ENCODE data around the gene ZSWIM1. TPM values are rescaled to one million over a fixed set of nuclear protein-coding genes. Genes with fewer than 3 reads are reported as not detected.

Gene ZSWIM1
- total and polyA plus RNA-seq, 10 of the 15 experiments (the other 5 are each of a cell fraction or from before 2014, with no cell fraction given): 2.4 to 16.0 (median 9.8) TPM

DNA sequence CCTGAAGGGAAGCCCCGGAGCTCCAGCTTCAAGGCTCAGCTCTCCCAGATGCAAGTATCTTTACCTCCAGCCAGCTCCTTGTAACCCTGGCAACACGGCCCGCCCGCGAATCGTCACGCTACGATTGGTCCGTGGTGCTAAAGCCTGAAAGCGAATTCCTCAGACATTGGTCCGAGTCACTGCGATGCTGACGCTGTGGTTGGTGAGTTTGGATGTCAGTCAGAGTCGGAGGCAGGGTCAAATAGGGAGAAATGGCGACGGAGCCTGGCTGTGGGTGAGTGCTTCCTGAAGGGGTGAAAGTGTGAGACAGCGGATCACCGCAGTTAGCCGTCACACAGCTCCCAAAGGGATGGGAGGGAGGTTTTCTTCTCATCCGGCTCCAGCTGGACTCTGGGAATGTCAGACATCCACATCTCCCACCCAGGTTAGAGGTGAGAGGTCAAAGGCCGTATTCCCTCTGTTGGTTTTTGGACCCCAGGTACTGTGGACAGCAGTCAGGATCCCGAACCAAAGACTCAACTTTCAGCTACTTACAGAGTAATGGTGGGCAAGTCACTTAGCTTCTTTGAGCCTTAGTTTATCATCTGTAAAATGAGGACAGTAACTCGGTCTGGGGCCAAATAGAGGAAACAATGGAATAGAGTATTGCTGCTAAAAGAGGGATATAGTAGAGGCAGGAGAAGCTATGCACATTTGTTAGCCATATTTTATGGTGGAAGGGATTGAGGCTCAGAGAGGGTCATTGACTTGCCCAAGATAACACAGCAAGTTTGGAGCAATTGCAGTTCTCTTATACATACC lies at the start of gene ZSWIM1 (continued):
- TF ChIP-seq, protein P1, sequence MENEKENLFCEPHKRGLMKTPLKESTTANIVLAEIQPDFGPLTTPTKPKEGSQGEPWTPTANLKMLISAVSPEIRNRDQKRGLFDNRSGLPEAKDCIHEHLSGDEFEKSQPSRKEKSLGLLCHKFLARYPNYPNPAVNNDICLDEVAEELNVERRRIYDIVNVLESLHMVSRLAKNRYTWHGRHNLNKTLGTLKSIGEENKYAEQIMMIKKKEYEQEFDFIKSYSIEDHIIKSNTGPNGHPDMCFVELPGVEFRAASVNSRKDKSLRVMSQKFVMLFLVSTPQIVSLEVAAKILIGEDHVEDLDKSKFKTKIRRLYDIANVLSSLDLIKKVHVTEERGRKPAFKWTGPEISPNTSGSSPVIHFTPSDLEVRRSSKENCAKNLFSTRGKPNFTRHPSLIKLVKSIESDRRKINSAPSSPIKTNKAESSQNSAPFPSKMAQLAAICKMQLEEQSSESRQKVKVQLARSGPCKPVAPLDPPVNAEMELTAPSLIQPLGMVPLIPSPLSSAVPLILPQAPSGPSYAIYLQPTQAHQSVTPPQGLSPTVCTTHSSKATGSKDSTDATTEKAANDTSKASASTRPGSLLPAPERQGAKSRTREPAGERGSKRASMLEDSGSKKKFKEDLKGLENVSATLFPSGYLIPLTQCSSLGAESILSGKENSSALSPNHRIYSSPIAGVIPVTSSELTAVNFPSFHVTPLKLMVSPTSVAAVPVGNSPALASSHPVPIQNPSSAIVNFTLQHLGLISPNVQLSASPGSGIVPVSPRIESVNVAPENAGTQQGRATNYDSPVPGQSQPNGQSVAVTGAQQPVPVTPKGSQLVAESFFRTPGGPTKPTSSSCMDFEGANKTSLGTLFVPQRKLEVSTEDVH (IDR thresholded peaks at IDR 0.05; ENCODE audit: low read depth, partially characterized antibody): no peak
- TF ChIP-seq SREBF1 (IDR thresholded peaks at IDR 0.05; ENCODE audit: low read length) (peak; percentile 62; the same call in 1 of the 2 replicates), NR2C2 (IDR thresholded peaks at IDR 0.05; ENCODE audit: borderline replicate concordance, control insufficient read depth, insufficient read length, low read depth) (no peak), HDAC2 (IDR thresholded peaks at IDR 0.05) (no peak), GABPA (IDR thresholded peaks at IDR 0.05; ENCODE audit: low read depth) (no peak), ZNF207 (IDR thresholded peaks at IDR 0.05; ENCODE audit: borderline replicate concordance) (peak; percentile 84; the same call in 1 of the 2 replicates), FOXK2 (IDR thresholded peaks at IDR 0.05) (no peak)
- TF ChIP-seq, protein P2, sequence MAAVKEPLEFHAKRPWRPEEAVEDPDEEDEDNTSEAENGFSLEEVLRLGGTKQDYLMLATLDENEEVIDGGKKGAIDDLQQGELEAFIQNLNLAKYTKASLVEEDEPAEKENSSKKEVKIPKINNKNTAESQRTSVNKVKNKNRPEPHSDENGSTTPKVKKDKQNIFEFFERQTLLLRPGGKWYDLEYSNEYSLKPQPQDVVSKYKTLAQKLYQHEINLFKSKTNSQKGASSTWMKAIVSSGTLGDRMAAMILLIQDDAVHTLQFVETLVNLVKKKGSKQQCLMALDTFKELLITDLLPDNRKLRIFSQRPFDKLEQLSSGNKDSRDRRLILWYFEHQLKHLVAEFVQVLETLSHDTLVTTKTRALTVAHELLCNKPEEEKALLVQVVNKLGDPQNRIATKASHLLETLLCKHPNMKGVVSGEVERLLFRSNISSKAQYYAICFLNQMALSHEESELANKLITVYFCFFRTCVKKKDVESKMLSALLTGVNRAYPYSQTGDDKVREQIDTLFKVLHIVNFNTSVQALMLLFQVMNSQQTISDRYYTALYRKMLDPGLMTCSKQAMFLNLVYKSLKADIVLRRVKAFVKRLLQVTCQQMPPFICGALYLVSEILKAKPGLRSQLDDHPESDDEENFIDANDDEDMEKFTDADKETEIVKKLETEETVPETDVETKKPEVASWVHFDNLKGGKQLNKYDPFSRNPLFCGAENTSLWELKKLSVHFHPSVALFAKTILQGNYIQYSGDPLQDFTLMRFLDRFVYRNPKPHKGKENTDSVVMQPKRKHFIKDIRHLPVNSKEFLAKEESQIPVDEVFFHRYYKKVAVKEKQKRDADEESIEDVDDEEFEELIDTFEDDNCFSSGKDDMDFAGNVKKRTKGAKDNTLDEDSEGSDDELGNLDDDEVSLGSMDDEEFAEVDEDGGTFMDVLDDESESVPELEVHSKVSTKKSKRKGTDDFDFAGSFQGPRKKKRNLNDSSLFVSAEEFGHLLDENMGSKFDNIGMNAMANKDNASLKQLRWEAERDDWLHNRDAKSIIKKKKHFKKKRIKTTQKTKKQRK (IDR thresholded peaks at IDR 0.05; ENCODE audit: low read depth, low read length): peak; percentile 81
- TF ChIP-seq, protein P3, sequence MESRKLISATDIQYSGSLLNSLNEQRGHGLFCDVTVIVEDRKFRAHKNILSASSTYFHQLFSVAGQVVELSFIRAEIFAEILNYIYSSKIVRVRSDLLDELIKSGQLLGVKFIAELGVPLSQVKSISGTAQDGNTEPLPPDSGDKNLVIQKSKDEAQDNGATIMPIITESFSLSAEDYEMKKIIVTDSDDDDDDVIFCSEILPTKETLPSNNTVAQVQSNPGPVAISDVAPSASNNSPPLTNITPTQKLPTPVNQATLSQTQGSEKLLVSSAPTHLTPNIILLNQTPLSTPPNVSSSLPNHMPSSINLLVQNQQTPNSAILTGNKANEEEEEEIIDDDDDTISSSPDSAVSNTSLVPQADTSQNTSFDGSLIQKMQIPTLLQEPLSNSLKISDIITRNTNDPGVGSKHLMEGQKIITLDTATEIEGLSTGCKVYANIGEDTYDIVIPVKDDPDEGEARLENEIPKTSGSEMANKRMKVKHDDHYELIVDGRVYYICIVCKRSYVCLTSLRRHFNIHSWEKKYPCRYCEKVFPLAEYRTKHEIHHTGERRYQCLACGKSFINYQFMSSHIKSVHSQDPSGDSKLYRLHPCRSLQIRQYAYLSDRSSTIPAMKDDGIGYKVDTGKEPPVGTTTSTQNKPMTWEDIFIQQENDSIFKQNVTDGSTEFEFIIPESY (IDR thresholded peaks at IDR 0.05): no peak
- TF ChIP-seq, protein P4, sequence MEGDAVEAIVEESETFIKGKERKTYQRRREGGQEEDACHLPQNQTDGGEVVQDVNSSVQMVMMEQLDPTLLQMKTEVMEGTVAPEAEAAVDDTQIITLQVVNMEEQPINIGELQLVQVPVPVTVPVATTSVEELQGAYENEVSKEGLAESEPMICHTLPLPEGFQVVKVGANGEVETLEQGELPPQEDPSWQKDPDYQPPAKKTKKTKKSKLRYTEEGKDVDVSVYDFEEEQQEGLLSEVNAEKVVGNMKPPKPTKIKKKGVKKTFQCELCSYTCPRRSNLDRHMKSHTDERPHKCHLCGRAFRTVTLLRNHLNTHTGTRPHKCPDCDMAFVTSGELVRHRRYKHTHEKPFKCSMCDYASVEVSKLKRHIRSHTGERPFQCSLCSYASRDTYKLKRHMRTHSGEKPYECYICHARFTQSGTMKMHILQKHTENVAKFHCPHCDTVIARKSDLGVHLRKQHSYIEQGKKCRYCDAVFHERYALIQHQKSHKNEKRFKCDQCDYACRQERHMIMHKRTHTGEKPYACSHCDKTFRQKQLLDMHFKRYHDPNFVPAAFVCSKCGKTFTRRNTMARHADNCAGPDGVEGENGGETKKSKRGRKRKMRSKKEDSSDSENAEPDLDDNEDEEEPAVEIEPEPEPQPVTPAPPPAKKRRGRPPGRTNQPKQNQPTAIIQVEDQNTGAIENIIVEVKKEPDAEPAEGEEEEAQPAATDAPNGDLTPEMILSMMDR (IDR thresholded peaks at IDR 0.05 in 2 of 3, conservative IDR thresholded peaks at IDR 0.05 in 1 of 3; ENCODE audit: control insufficient read depth in 2 of 3, extremely low read depth in 1 of 3, insufficient read depth in 1 of 3, low read depth in 3 of 3, low read length in 3 of 3): no peak
- TF ChIP-seq, protein P5, sequence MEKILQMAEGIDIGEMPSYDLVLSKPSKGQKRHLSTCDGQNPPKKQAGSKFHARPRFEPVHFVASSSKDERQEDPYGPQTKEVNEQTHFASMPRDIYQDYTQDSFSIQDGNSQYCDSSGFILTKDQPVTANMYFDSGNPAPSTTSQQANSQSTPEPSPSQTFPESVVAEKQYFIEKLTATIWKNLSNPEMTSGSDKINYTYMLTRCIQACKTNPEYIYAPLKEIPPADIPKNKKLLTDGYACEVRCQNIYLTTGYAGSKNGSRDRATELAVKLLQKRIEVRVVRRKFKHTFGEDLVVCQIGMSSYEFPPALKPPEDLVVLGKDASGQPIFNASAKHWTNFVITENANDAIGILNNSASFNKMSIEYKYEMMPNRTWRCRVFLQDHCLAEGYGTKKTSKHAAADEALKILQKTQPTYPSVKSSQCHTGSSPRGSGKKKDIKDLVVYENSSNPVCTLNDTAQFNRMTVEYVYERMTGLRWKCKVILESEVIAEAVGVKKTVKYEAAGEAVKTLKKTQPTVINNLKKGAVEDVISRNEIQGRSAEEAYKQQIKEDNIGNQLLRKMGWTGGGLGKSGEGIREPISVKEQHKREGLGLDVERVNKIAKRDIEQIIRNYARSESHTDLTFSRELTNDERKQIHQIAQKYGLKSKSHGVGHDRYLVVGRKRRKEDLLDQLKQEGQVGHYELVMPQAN (conservative IDR thresholded peaks at IDR 0.05): peak; percentile 60; the same call in 1 of the 2 replicates

Measured in GM12878 (cell line).